ENCODE results near the gene ALDH1L1. TPM values are rescaled to one million over a fixed set of nuclear protein-coding genes. Genes with fewer than 3 reads are reported as not detected.

Gene ALDH1L1
- total and polyA plus RNA-seq, 2 of the 13 experiments (the other 11 are each of a cell fraction or from before 2014, with no cell fraction given), result 11.2 to 28.7 TPM

DNA sequence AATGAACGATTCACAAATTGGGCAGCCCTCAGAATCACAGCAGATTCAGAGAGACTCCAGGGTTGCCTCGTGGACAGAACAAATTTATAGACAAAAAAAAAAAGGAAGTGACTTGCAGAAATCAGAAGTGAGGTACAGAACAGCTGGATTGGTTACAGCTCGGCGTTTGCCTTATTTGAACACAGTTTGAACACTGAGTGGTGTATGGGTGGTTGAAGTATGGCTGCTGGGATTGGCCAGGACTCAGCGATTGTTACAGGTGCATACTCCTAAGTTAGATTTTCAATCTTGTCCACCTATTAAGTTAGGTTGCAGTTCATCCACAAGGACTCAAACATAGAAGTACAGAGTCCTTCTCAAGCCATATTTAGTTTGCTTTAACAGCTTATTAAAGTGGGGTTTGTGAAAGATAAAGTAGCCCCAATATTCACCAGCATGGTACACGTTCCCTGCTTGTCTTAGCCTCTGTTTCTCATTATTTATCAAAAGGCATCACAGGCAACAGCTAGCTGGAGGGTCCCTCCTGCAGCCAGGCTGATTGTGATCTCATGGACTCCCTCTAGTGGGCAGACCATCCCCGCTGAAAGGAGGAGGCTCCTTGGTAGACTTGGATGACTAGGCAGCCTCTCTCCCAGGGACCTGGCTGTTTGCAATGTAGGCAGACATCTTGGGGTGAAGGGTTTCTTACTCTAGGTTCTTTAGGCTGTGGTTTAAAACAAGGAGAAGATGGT is 17.6 kb upstream of the ALDH1L1 start (continued):
- TF ChIP-seq, protein P1, sequence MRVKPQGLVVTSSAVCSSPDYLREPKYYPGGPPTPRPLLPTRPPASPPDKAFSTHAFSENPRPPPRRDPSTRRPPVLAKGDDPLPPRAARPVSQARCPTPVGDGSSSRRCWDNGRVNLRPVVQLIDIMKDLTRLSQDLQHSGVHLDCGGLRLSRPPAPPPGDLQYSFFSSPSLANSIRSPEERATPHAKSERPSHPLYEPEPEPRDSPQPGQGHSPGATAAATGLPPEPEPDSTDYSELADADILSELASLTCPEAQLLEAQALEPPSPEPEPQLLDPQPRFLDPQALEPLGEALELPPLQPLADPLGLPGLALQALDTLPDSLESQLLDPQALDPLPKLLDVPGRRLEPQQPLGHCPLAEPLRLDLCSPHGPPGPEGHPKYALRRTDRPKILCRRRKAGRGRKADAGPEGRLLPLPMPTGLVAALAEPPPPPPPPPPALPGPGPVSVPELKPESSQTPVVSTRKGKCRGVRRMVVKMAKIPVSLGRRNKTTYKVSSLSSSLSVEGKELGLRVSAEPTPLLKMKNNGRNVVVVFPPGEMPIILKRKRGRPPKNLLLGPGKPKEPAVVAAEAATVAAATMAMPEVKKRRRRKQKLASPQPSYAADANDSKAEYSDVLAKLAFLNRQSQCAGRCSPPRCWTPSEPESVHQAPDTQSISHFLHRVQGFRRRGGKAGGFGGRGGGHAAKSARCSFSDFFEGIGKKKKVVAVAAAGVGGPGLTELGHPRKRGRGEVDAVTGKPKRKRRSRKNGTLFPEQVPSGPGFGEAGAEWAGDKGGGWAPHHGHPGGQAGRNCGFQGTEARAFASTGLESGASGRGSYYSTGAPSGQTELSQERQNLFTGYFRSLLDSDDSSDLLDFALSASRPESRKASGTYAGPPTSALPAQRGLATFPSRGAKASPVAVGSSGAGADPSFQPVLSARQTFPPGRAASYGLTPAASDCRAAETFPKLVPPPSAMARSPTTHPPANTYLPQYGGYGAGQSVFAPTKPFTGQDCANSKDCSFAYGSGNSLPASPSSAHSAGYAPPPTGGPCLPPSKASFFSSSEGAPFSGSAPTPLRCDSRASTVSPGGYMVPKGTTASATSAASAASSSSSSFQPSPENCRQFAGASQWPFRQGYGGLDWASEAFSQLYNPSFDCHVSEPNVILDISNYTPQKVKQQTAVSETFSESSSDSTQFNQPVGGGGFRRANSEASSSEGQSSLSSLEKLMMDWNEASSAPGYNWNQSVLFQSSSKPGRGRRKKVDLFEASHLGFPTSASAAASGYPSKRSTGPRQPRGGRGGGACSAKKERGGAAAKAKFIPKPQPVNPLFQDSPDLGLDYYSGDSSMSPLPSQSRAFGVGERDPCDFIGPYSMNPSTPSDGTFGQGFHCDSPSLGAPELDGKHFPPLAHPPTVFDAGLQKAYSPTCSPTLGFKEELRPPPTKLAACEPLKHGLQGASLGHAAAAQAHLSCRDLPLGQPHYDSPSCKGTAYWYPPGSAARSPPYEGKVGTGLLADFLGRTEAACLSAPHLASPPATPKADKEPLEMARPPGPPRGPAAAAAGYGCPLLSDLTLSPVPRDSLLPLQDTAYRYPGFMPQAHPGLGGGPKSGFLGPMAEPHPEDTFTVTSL (CRISPR knock-in tag; IDR thresholded peaks at IDR 0.05; ENCODE audit: borderline replicate concordance), result no peak
- TF ChIP-seq RFX3 (CRISPR knock-in tag; IDR thresholded peaks at IDR 0.05) (no peak), SMYD3 (CRISPR knock-in tag; IDR thresholded peaks at IDR 0.05) (no peak), SALL1 (CRISPR knock-in tag; IDR thresholded peaks at IDR 0.05) (0 out of 2 replicates have a peak, but pooled peaks have one; percentile 38), SP2 (CRISPR knock-in tag; IDR thresholded peaks at IDR 0.05) (no peak), NR2F6 (IDR thresholded peaks at IDR 0.05) (no peak), NR2F6 (CRISPR knock-in tag; IDR thresholded peaks at IDR 0.05) (peak; percentile 31; the same call in 1 of the 2 replicates), GABPB1 (CRISPR knock-in tag; IDR thresholded peaks at IDR 0.05) (no peak), HNRNPK (IDR thresholded peaks at IDR 0.05; ENCODE audit: low read depth, low read length, poor library complexity, severe bottlenecking) (no peak), PHF8 (CRISPR knock-in tag; IDR thresholded peaks at IDR 0.05) (no peak), ZNF431 (CRISPR knock-in tag; IDR thresholded peaks at IDR 0.05; ENCODE audit: borderline replicate concordance, low read depth) (no peak), ZFAT (CRISPR knock-in tag; conservative IDR thresholded peaks at IDR 0.05) (no peak), IRF2 (CRISPR knock-in tag; IDR thresholded peaks at IDR 0.05) (0 out of 2 replicates have a peak, but pooled peaks have one; percentile 43), MIXL1 (CRISPR knock-in tag; IDR thresholded peaks at IDR 0.05) (peak; percentile 57; the same call in 1 of the 2 replicates), ONECUT2 (CRISPR knock-in tag; IDR thresholded peaks at IDR 0.05) (no peak), MIER2 (CRISPR knock-in tag; IDR thresholded peaks at IDR 0.05) (no peak), CEBPG (CRISPR knock-in tag; IDR thresholded peaks at IDR 0.05) (0 out of 2 replicates have a peak, but pooled peaks have one; percentile 23), CHD4 (IDR thresholded peaks at IDR 0.05; ENCODE audit: borderline replicate concordance, low read length) (no peak), MED8 (CRISPR knock-in tag; IDR thresholded peaks at IDR 0.05; ENCODE audit: insufficient replicate concordance) (peak; percentile 49), EED (CRISPR knock-in tag; IDR thresholded peaks at IDR 0.05) (no peak), DMAP1 (CRISPR knock-in tag; IDR thresholded peaks at IDR 0.05) (0 out of 2 replicates have a peak, but pooled peaks have one; percentile 19), CREM (IDR thresholded peaks at IDR 0.05) (no peak), CREM (CRISPR knock-in tag; IDR thresholded peaks at IDR 0.05) (no peak)
- TF ChIP-seq, protein P2, sequence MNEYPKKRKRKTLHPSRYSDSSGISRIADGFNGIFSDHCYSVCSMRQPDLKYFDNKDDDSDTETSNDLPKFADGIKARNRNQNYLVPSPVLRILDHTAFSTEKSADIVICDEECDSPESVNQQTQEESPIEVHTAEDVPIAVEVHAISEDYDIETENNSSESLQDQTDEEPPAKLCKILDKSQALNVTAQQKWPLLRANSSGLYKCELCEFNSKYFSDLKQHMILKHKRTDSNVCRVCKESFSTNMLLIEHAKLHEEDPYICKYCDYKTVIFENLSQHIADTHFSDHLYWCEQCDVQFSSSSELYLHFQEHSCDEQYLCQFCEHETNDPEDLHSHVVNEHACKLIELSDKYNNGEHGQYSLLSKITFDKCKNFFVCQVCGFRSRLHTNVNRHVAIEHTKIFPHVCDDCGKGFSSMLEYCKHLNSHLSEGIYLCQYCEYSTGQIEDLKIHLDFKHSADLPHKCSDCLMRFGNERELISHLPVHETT (CRISPR knock-in tag; conservative IDR thresholded peaks at IDR 0.05), result no peak
- TF ChIP-seq, protein P3, sequence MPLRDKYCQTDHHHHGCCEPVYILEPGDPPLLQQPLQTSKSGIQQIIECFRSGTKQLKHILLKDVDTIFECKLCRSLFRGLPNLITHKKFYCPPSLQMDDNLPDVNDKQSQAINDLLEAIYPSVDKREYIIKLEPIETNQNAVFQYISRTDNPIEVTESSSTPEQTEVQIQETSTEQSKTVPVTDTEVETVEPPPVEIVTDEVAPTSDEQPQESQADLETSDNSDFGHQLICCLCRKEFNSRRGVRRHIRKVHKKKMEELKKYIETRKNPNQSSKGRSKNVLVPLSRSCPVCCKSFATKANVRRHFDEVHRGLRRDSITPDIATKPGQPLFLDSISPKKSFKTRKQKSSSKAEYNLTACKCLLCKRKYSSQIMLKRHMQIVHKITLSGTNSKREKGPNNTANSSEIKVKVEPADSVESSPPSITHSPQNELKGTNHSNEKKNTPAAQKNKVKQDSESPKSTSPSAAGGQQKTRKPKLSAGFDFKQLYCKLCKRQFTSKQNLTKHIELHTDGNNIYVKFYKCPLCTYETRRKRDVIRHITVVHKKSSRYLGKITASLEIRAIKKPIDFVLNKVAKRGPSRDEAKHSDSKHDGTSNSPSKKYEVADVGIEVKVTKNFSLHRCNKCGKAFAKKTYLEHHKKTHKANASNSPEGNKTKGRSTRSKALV (CRISPR knock-in tag; IDR thresholded peaks at IDR 0.05), result no peak

Data from HepG2 (cell line).